Spleen (tissue), 11 donors: ENCODE results near the gene CNTLN. TPM values are rescaled to one million over a fixed set of nuclear protein-coding genes. Genes with fewer than 3 reads are reported as not detected.

Experiments
- DNase-seq: peaks from one replicate; pipeline ENCODE4 v3.0.0-alpha.2; 2020
- H3K27ac ChIP-seq, 8 donors: fragments of 200-600 bp; sonication (generic) in 7 of 8; 1 replicate in 4 of 8; 2 replicates in 4 of 8; pipeline versions ENCODE4 v1.5.0 to v1.8.0; 2016 to 2021; ENCODE audit warnings: inconsistent platforms in 4 of 8, mild to moderate bottlenecking in 4 of 8, moderate library complexity in 1 of 8
- H3K27me3 ChIP-seq, 7 donors: fragments of 200-600 bp; sonication (generic) in 6 of 7; replicated peaks in 1 of 7; 1 replicate in 4 of 7; 2 replicates in 3 of 7; pipeline versions ENCODE4 v1.5.0 to v1.8.0; 2016 to 2021; ENCODE audit warnings: inconsistent platforms in 3 of 7, mild to moderate bottlenecking in 1 of 7
- H3K36me3 ChIP-seq, 6 donors: fragments of 200-600 bp; sonication (generic) in 5 of 6; 1 replicate in 4 of 6; 2 replicates in 2 of 6; pipeline versions ENCODE4 v1.5.0 to v1.8.0; 2016 to 2021; ENCODE audit warnings: inconsistent platforms in 2 of 6
- H3K4me1 ChIP-seq, 6 donors: fragments of 200-600 bp; sonication (generic) in 5 of 6; 1 replicate in 3 of 6; 2 replicates in 3 of 6; pipeline versions ENCODE4 v1.5.0 to v1.8.0; 2016 to 2021; ENCODE audit warnings: inconsistent platforms in 3 of 6
- H3K4me3 ChIP-seq, 8 donors: fragments of 200-600 bp; sonication (generic) in 7 of 8; 1 replicate in 4 of 8; 2 replicates in 4 of 8; pipeline versions ENCODE4 v1.5.0 to v1.8.0; 2016 to 2021; ENCODE audit warnings: inconsistent platforms in 4 of 8, mild to moderate bottlenecking in 4 of 8, moderate library complexity in 2 of 8
- H3K9me3 ChIP-seq, 8 donors: fragments of 200-600 bp; sonication (generic) in 7 of 8; 1 replicate in 4 of 8; 2 replicates in 4 of 8; pipeline versions ENCODE4 v1.5.0 to v1.8.0; 2016 to 2021; ENCODE audit warnings: inconsistent platforms in 4 of 8
- CTCF ChIP-seq, 11 experiments: fragments of 200-600 bp in 7 of 11; fragments of 450-650 bp in 4 of 11; sonication (generic) in 4 of 11; IDR thresholded peaks in 8 of 11; conservative IDR thresholded peaks in 3 of 11; 1 replicate in 7 of 11; 2 replicates in 4 of 11; pipeline versions ENCODE4 v1.4.0 to v1.8.0; 2016 to 2021; ENCODE audit warnings: antibody characterized with exemption in 11 of 11, inconsistent platforms in 4 of 11, mild to moderate bottlenecking in 1 of 11
- POLR2A ChIP-seq, 3 donors: fragments of 450-650 bp; IDR thresholded peaks; one replicate each; pipeline ENCODE4 v1.5.1; 2017; ENCODE audit warnings: antibody characterized with exemption in 3 of 3, mild to moderate bottlenecking in 1 of 3
- POLR2AphosphoS5 ChIP-seq, 3 donors: sonication (generic); formaldehyde crosslinking; IDR thresholded peaks; one replicate each; pipeline ENCODE4 v1.5.1; 2017; ENCODE audit warnings: antibody characterized with exemption in 3 of 3
- WGBS, 5 donors: extraction: QIAGEN DNeasy Blood & Tissue Kit in 3 of 5; methylation state at CpG; one replicate each; pipeline versions ENCODE4 v1.1.5 to v1.1.7; 2013 to 2018; 5-methylcytosine and 5-hydroxymethylcytosine counted together
- intact Hi-C: fragments of 100-400 bp; cut with DNase I; formaldehyde crosslinking; loops from one replicate; pipeline ENCODE4 v1.15.0; 2023; ENCODE audit warnings: low total_unique reads
- polyA plus RNA-seq, 3 donors: library from polyadenylated mRNA; stranded (reverse); fragments of 200-250 nt; gene quantifications; one replicate each; pipeline ENCODE4 v1.2.1, GENCODE V29; 2013
- total RNA-seq, 7 donors: library from RNA; depleted of rRNA in 3 of 7; stranded (reverse); fragments of >200 nt in 3 of 7; fragmentation: NEBNext Ultra II Directional in 4 of 7; extraction: Animal tissue kit (Norgen Biotek cat#: 25700) in 4 of 7; gene quantifications; one replicate each; pipeline versions ENCODE4 v1.1.0 to v1.2.1, GENCODE V29; 2016 to 2021
- donor health status: healthy with polysubstance abuse.
- donor health status: DM: no; HTN: no; CAD: no; lungs with moderate emphysema.
- donor health status: DM: no; HTN: no; CAD: no.
- donor health status: Bipolar disorder and iron deficiency.
- donor health status: healthy.
- donor health status: DM: no; HTN: no; CAD: no.
- donor health status: DM: yes; HTN: yes; CAD: no.

CNTLN gene
- total and polyA plus RNA-seq, 10 donors, result 1.1 to 26.2 (median 9.8) TPM

- no peak overlapping the region for H3K27ac ChIP-seq
- TF ChIP-seq POLR2AphosphoS5 (IDR thresholded peaks at IDR 0.05) (no peak), POLR2A (IDR thresholded peaks at IDR 0.05) (no peak), CTCF (IDR thresholded peaks at IDR 0.05 in 8 of 11, conservative IDR thresholded peaks at IDR 0.05 in 3 of 11) (no peak)
- H3K4me1 ChIP-seq, result no peaks in the 10 kb centered on the region
- no peak for DNase-seq
- H3K9me3 ChIP-seq, result no peaks in the 10 kb centered on the region
- peaks cover 0 to 20% (median 0%) of the 10 kb centered on the region in 6 donors for H3K36me3 ChIP-seq
- intact Hi-C loops, result no loop called here
- H3K4me3 ChIP-seq, result no peak overlapping the region
- WGBS, 5 donors, result 81 to 93% (median 87%) methylated on average over 6 of the region's 6 CpGs
- H3K27me3 ChIP-seq, result no peaks in the 10 kb centered on the region
Observed at GRCh38 chr9:17487467-17487866, 352.6 kb downstream of the CNTLN start.

- intact Hi-C loops, result no loop called here
- 89 to 95% (median 93%) methylated on average over 2 of the region's 2 CpGs for WGBS, 5 donors
- TF ChIP-seq POLR2AphosphoS5 (IDR thresholded peaks at IDR 0.05) (no peak), POLR2A (IDR thresholded peaks at IDR 0.05) (no peak), CTCF (IDR thresholded peaks at IDR 0.05 in 8 of 11, conservative IDR thresholded peaks at IDR 0.05 in 3 of 11) (no peak)
- Histone ChIP-seq H3K9me3 (no peaks in the 10 kb centered on the region), H3K27me3 (no peaks in the 10 kb centered on the region), H3K27ac (no peak overlapping the region), H3K4me3 (no peak overlapping the region), H3K36me3 (peaks cover 0 to 20% (median 0%) of the 10 kb centered on the region in 6 donors), H3K4me1 (no peaks in the 10 kb centered on the region)
- no peak for DNase-seq
Observed at GRCh38 chr9:17488662-17489061, 353.8 kb downstream of the CNTLN start.

- intact Hi-C loops, result no loop called here
- H3K36me3 ChIP-seq, result peaks cover 0 to 21% (median 0%) of the 10 kb centered on the region in 6 donors
- no peak overlapping the region for H3K4me3 ChIP-seq
- no peak overlapping the region for H3K27ac ChIP-seq
- no peaks in the 10 kb centered on the region for H3K4me1 ChIP-seq
- no peak for TF ChIP-seq CTCF (IDR thresholded peaks at IDR 0.05 in 8 of 11, conservative IDR thresholded peaks at IDR 0.05 in 3 of 11)
- TF ChIP-seq POLR2A (IDR thresholded peaks at IDR 0.05), result no peak
- TF ChIP-seq POLR2AphosphoS5 (IDR thresholded peaks at IDR 0.05), result no peak
- 81 to 92% (median 89%) methylated on average over 1 of the region's 1 CpG for WGBS, 5 donors
- no peaks in the 10 kb centered on the region for H3K27me3 ChIP-seq
- H3K9me3 ChIP-seq, result no peaks in the 10 kb centered on the region
- no peak for DNase-seq
Observed at GRCh38 chr9:17490110-17490509, 355.3 kb downstream of the CNTLN start.

GRCh38 chr9:17491780-17492179 is 356.9 kb downstream of the CNTLN start:
- Histone ChIP-seq H3K27ac (no peak overlapping the region), H3K36me3 (peaks cover 0 to 25% (median 0%) of the 10 kb centered on the region in 6 donors), H3K4me1 (no peaks in the 10 kb centered on the region), H3K4me3 (no peak overlapping the region), H3K27me3 (no peaks in the 10 kb centered on the region), H3K9me3 (no peaks in the 10 kb centered on the region)
- no peak for DNase-seq
- no peak for TF ChIP-seq POLR2AphosphoS5 (IDR thresholded peaks at IDR 0.05)
- no peak for TF ChIP-seq POLR2A (IDR thresholded peaks at IDR 0.05)
- TF ChIP-seq CTCF (IDR thresholded peaks at IDR 0.05 in 8 of 11, conservative IDR thresholded peaks at IDR 0.05 in 3 of 11), result no peak
- 92 to 100% (median 94%) methylated on average over 1 of the region's 1 CpG for WGBS, 5 donors
- intact Hi-C loops, result no loop called here
